KOPT-K1 (cell line): ENCODE measurements around the gene B4GALNT4.
A peak's percentile ranks its signal among the peaks of the same experiment; 100 is the strongest.
"Not testable (repeated sequence)": the region's sequence is repeated elsewhere in the genome, so short reads cannot be mapped to it uniquely, and the experiment has no call there.

Experiments used
- H3K27ac ChIP-seq: fragments of 200-600 bp; sonication (generic); 2 replicates; pipeline ENCODE4 v1.5.1; 2016; ENCODE audit warnings: antibody characterized with exemption, mild to moderate bottlenecking, low read depth, low read length; ENCODE audit not compliant: poor library complexity, severe bottlenecking
- H3K36me3 ChIP-seq: fragments of 200-600 bp; sonication (generic); 2 replicates; pipeline ENCODE4 v1.5.1; 2017; ENCODE audit warnings: antibody characterized with exemption, mild to moderate bottlenecking, low read length, moderate library complexity; ENCODE audit not compliant: insufficient read depth
- H3K9me3 ChIP-seq: fragments of 200-600 bp; sonication (generic); 2 replicates; pipeline ENCODE4 v1.5.1; 2017; ENCODE audit warnings: antibody characterized with exemption, low read length, mild to moderate bottlenecking; ENCODE audit not compliant: insufficient read depth, poor library complexity, severe bottlenecking

The B4GALNT4 gene

GRCh38 chr11:396948-397548 is 27.7 kb downstream of the B4GALNT4 start:
- Histone ChIP-seq H3K36me3 (no peaks in the 10 kb centered on the region), H3K27ac (no peak overlapping the region), H3K9me3 (peaks cover 5% of the 10 kb centered on the region)

GRCh38 chr11:398826-399225 is 29.5 kb downstream of the B4GALNT4 start:
- H3K9me3 ChIP-seq: peaks cover 5% of the 10 kb centered on the region
- H3K36me3 ChIP-seq: no peaks in the 10 kb centered on the region
- no peak overlapping the region for H3K27ac ChIP-seq

- peaks cover 5% of the 10 kb centered on the region for H3K9me3 ChIP-seq
- H3K36me3 ChIP-seq: no peaks in the 10 kb centered on the region
- H3K27ac ChIP-seq: no peak overlapping the region
These were observed 30.5 kb downstream of the B4GALNT4 start for GRCh38 chr11:399731-400211.

GRCh38 chr11:400241-400689 is 31.0 kb downstream of the B4GALNT4 start:
- Histone ChIP-seq H3K9me3 (peaks cover 5% of the 10 kb centered on the region), H3K36me3 (no peaks in the 10 kb centered on the region), H3K27ac (no peak overlapping the region)

- not testable (repeated sequence) for H3K27ac ChIP-seq, H3K9me3 ChIP-seq, H3K36me3 ChIP-seq
These were observed 31.9 kb downstream of the B4GALNT4 start for GRCh38 chr11:401196-401595.

DNA sequence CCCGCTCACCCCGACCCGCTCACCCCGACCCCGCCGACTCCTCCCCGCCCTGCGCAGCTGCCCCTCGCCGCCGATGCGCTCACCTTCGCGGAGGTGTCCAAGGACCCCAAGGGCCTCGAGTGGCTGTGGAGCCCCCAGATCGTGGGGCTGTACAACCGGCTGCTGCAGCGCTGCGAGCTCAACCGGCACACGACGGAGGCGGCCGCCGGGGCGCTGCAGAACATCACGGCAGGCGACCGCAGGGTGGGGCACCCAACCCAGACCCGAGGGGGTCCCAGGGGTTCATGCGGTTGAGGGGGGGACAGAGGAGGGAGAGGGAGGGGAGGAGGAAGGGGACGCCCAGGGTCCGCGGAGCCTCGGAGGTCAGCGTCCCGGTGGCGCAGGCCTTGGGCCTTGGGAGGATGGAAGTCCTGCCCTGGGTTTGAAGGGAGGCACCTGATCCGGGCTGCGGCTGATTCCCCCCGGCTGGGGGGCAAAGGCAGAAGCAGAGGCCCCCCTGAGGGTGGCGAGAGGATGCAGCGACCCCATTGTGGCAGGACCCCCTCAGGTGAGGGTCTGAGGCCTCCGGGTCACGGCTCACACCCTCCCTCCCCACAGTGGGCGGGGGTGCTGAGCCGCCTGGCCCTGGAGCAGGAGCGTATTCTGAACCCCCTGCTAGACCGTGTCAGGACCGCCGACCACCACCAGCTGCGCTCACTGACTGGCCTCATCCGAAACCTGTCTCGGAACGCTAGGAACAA is 33.9 kb downstream of the B4GALNT4 start:
- no peaks in the 10 kb centered on the region for H3K36me3 ChIP-seq
- peaks cover 5% of the 10 kb centered on the region for H3K9me3 ChIP-seq
- no peak overlapping the region for H3K27ac ChIP-seq

DNA sequence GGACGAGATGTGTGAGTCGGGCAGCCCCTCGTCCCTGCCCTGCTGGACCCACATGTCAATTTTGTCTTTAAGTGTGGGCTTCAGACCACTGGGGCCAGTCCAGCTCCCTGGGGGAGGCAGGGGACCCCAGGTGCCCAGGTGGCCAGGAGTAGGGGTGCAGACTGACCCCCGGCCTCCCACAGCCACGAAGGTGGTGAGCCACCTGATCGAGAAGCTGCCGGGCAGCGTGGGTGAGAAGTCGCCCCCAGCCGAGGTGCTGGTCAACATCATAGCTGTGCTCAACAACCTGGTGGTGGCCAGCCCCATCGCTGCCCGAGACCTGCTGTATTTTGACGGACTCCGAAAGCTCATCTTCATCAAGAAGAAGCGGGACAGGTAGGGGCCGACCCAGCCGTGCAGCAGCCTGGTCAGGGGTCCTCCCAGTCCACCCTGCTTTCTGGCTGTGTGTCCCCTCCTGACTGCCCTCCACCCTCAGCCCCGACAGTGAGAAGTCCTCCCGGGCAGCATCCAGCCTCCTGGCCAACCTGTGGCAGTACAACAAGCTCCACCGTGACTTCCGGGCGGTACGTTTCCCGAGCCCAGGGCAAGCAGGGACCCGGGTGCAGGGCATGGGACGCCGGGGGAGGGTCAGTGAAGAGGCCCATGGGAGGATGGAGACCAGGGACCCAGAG is 34.6 kb downstream of the B4GALNT4 start:
- Histone ChIP-seq H3K9me3 (peaks cover 5% of the 10 kb centered on the region), H3K27ac (no peak overlapping the region), H3K36me3 (no peaks in the 10 kb centered on the region)

- Histone ChIP-seq H3K36me3 (no peaks in the 10 kb centered on the region), H3K27ac (no peak overlapping the region), H3K9me3 (peaks cover 2% of the 10 kb centered on the region)
These were observed 35.4 kb downstream of the B4GALNT4 start for GRCh38 chr11:404551-405264.

GRCh38 chr11:405323-405953 is 36.1 kb downstream of the B4GALNT4 start:
- H3K27ac ChIP-seq: no peak overlapping the region
- H3K9me3 ChIP-seq: no peaks in the 10 kb centered on the region
- H3K36me3 ChIP-seq: no peaks in the 10 kb centered on the region

GRCh38 chr11:405954-406795 is 36.9 kb downstream of the B4GALNT4 start:
- no peaks in the 10 kb centered on the region for H3K9me3 ChIP-seq
- H3K27ac ChIP-seq: peak overlapping the region; percentile 48
- no peaks in the 10 kb centered on the region for H3K36me3 ChIP-seq

DNA sequence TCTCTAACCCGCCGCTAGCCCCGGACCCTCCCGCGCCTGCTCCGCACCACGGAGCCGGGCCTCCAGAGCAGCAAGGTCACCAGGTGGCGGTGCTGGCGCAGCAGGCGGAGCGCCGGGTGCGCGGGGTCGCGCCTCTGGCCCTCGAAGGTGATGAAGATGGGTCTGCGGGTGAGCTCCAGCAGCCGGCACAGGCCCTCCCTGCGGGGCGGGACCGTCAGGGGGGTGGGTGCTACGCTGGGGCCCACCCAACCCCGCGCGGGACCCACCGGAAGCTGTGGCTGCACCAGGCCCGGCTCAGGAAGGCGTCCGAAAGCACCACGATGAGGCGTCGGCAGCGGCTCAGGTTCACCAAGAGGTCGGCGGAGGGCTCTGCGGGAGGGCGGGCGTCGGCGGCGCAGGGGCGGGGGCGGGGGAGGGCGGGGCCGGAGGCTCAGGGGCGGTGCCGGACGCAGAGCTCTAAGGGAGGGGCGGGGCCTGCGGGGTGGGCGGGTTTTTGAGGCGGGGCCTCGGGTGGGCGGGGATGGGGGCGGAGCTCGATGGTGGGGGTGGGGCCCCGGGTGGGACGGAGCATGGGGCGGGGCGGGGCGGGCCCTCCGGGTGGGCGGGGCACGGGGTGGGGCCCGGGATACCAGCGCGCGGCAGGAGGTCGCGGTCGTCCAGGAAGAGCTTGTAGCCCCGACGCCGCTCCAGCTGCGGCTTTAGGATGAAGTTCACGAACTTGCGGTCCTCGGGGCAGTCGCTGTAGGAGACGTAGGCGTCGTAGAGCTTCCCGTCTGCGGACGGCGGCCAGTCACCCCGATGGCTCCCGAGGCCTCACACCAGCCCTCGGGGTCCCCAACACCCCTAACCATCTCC is 37.7 kb downstream of the B4GALNT4 start:
- Histone ChIP-seq H3K36me3 (no peaks in the 10 kb centered on the region), H3K27ac (peak overlapping the region; percentile 48), H3K9me3 (no peaks in the 10 kb centered on the region)

DNA sequence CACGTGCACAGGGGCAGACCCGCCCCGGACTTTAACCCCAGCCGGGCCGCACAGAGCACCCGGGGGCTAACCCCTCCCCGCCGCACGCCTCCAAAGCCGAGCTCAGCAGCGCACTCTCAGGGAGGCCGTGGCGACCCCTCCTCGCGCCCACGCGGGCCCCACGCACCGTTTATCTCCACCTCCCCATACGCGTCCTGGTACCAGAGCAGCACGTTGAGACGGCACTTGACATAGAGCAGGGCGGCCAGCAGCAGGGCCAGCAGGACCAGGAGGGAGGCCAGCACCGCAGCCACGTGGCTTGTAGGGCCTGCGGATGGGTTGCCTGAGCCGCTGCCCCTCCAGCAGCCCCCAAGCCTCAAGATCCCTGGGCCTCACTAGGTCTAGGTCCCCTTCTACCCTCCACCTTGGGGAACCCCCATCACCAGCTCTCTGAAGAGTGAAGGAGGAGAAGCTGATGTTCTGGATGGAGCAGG is 38.4 kb downstream of the B4GALNT4 start:
- no peaks in the 10 kb centered on the region for H3K36me3 ChIP-seq
- no peaks in the 10 kb centered on the region for H3K9me3 ChIP-seq
- H3K27ac ChIP-seq: peak overlapping the region; percentile 36
